Measurements from ENCODE around the gene ANGPTL1.
"Not testable (repeated sequence)": the region's sequence is repeated elsewhere in the genome, so short reads cannot be mapped to it uniquely, and the experiment has no call there.

ANGPTL1 gene

GRCh38 chr1:178881950-178882349, 11.1 kb upstream of the ANGPTL1 start:
- Mint-ChIP-seq H3K36me3 (peaks cover 21% of the 10 kb centered on the region), H3K9me3 (no peaks in the 10 kb centered on the region), H3K27ac (peak overlapping the region; percentile 55), H3K4me1 (peaks cover 9% of the 10 kb centered on the region), H3K27me3 (no peaks in the 10 kb centered on the region), H3K4me3 (no peak overlapping the region)
- no peak for DNase-seq (ENCODE audit: low spot score in 2 of 2)
- ATAC-seq (ENCODE audit: low read depth) = no peak

- DNase-seq (ENCODE audit: low spot score in 2 of 2) (no peak), ATAC-seq (ENCODE audit: low read depth) (no peak)
- H3K27me3 Mint-ChIP-seq = no peaks in the 10 kb centered on the region
- H3K27ac Mint-ChIP-seq = no peak overlapping the region
- H3K4me1 Mint-ChIP-seq = peaks cover 11% of the 10 kb centered on the region
- H3K36me3 Mint-ChIP-seq = peaks cover 20% of the 10 kb centered on the region
- no peaks in the 10 kb centered on the region for H3K9me3 Mint-ChIP-seq
- no peak overlapping the region for H3K4me3 Mint-ChIP-seq
These were observed 7.0 kb upstream of the ANGPTL1 start for GRCh38 chr1:178877896-178878295.

GRCh38 chr1:178875936-178876335, 5.1 kb upstream of the ANGPTL1 start:
- DNase-seq (ENCODE audit: low spot score in 2 of 2) = no peak
- no peak for ATAC-seq (ENCODE audit: low read depth)
- H3K36me3 Mint-ChIP-seq = peaks cover 26% of the 10 kb centered on the region
- H3K4me3 Mint-ChIP-seq = no peak overlapping the region
- peaks cover 18% of the 10 kb centered on the region for H3K4me1 Mint-ChIP-seq
- no peaks in the 10 kb centered on the region for H3K27me3 Mint-ChIP-seq
- no peaks in the 10 kb centered on the region for H3K9me3 Mint-ChIP-seq
- peak overlapping the region; percentile 59 for H3K27ac Mint-ChIP-seq

GRCh38 chr1:178874966-178875365, 4.1 kb upstream of the ANGPTL1 start:
- H3K9me3 Mint-ChIP-seq = no peaks in the 10 kb centered on the region
- ATAC-seq (ENCODE audit: low read depth) (no peak), DNase-seq (ENCODE audit: low spot score in 2 of 2) (no peak)
- peaks cover 19% of the 10 kb centered on the region for H3K4me1 Mint-ChIP-seq
- H3K36me3 Mint-ChIP-seq = peaks cover 23% of the 10 kb centered on the region
- H3K4me3 Mint-ChIP-seq = no peak overlapping the region
- peak overlapping the region; percentile 43 for H3K27ac Mint-ChIP-seq
- no peaks in the 10 kb centered on the region for H3K27me3 Mint-ChIP-seq

GRCh38 chr1:178871551-178872320, 859 bp upstream of the ANGPTL1 start:
- no peak for ATAC-seq (ENCODE audit: low read depth)
- Mint-ChIP-seq H3K4me3 (no peak overlapping the region), H3K36me3 (peaks cover 20% of the 10 kb centered on the region), H3K4me1 (peaks cover 27% of the 10 kb centered on the region), H3K9me3 (no peaks in the 10 kb centered on the region), H3K27me3 (no peaks in the 10 kb centered on the region), H3K27ac (peak overlapping the region; percentile 86)
- no peak for DNase-seq (ENCODE audit: low spot score in 2 of 2)

- Mint-ChIP-seq H3K4me1 (peaks cover 30% of the 10 kb centered on the region), H3K27ac (no peak overlapping the region), H3K27me3 (no peaks in the 10 kb centered on the region), H3K9me3 (no peaks in the 10 kb centered on the region), H3K4me3 (no peak overlapping the region), H3K36me3 (peaks cover 23% of the 10 kb centered on the region)
- no peak for DNase-seq (ENCODE audit: low spot score in 2 of 2)
- no peak for ATAC-seq (ENCODE audit: low read depth)
These were observed 656 bp downstream of the ANGPTL1 start for GRCh38 chr1:178870221-178870620.

GRCh38 chr1:178869119-178869697, 1.7 kb downstream of the ANGPTL1 start:
- Mint-ChIP-seq H3K27me3 (no peaks in the 10 kb centered on the region), H3K27ac (no peak overlapping the region), H3K9me3 (no peaks in the 10 kb centered on the region), H3K4me1 (peaks cover 35% of the 10 kb centered on the region), H3K36me3 (peaks cover 23% of the 10 kb centered on the region), H3K4me3 (no peak overlapping the region)
- no peak for DNase-seq (ENCODE audit: low spot score in 2 of 2)
- ATAC-seq (ENCODE audit: low read depth) = no peak

GRCh38 chr1:178868706-178869105, 2.2 kb downstream of the ANGPTL1 start:
- no peaks in the 10 kb centered on the region for H3K9me3 Mint-ChIP-seq
- no peaks in the 10 kb centered on the region for H3K27me3 Mint-ChIP-seq
- DNase-seq (ENCODE audit: low spot score in 2 of 2) (no peak), ATAC-seq (ENCODE audit: low read depth) (no peak)
- peaks cover 39% of the 10 kb centered on the region for H3K4me1 Mint-ChIP-seq
- no peak overlapping the region for H3K27ac Mint-ChIP-seq
- peaks cover 27% of the 10 kb centered on the region for H3K36me3 Mint-ChIP-seq
- H3K4me3 Mint-ChIP-seq = no peak overlapping the region

GRCh38 chr1:178867670-178868069, 3.2 kb downstream of the ANGPTL1 start:
- H3K27me3 Mint-ChIP-seq = no peaks in the 10 kb centered on the region
- H3K9me3 Mint-ChIP-seq = no peaks in the 10 kb centered on the region
- peaks cover 31% of the 10 kb centered on the region for H3K36me3 Mint-ChIP-seq
- peak in 1 of 2 donors; percentile 14 for DNase-seq (ENCODE audit: low spot score in 2 of 2)
- H3K27ac Mint-ChIP-seq = peak overlapping the region; percentile 98
- ATAC-seq (ENCODE audit: low read depth) = peak; percentile 81
- peak overlapping the region; percentile 2 for H3K4me3 Mint-ChIP-seq
- peaks cover 46% of the 10 kb centered on the region for H3K4me1 Mint-ChIP-seq

GRCh38 chr1:178864326-178864725, 6.6 kb downstream of the ANGPTL1 start:
- H3K27me3 Mint-ChIP-seq = no peaks in the 10 kb centered on the region
- peaks cover 41% of the 10 kb centered on the region for H3K4me1 Mint-ChIP-seq
- peaks cover 33% of the 10 kb centered on the region for H3K36me3 Mint-ChIP-seq
- no peak overlapping the region for H3K4me3 Mint-ChIP-seq
- ATAC-seq (ENCODE audit: low read depth) (no peak), DNase-seq (ENCODE audit: low spot score in 2 of 2) (no peak)
- no peaks in the 10 kb centered on the region for H3K9me3 Mint-ChIP-seq
- H3K27ac Mint-ChIP-seq = peak overlapping the region; percentile 98

- Mint-ChIP-seq H3K9me3 (no peaks in the 10 kb centered on the region), H3K27ac (peak overlapping the region; percentile 98), H3K4me1 (peaks cover 41% of the 10 kb centered on the region), H3K4me3 (no peak overlapping the region), H3K36me3 (peaks cover 37% of the 10 kb centered on the region), H3K27me3 (no peaks in the 10 kb centered on the region)
- ATAC-seq (ENCODE audit: low read depth) = no peak
- DNase-seq (ENCODE audit: low spot score in 2 of 2) = no peak
These were observed 8.0 kb downstream of the ANGPTL1 start for GRCh38 chr1:178862864-178863263.

- H3K27me3 Mint-ChIP-seq = no peaks in the 10 kb centered on the region
- ATAC-seq (ENCODE audit: low read depth) (no peak), DNase-seq (ENCODE audit: low spot score in 2 of 2) (no peak)
- peak overlapping the region; percentile 98 for H3K27ac Mint-ChIP-seq
- no peaks in the 10 kb centered on the region for H3K9me3 Mint-ChIP-seq
- H3K4me3 Mint-ChIP-seq = no peak overlapping the region
- H3K36me3 Mint-ChIP-seq = peaks cover 33% of the 10 kb centered on the region
- H3K4me1 Mint-ChIP-seq = peaks cover 36% of the 10 kb centered on the region
These were observed 8.5 kb downstream of the ANGPTL1 start for GRCh38 chr1:178862416-178862815.

- Mint-ChIP-seq H3K36me3 (peaks cover 12% of the 10 kb centered on the region), H3K27ac (peak overlapping the region; percentile 50), H3K4me1 (peaks cover 3% of the 10 kb centered on the region), H3K9me3 (no peaks in the 10 kb centered on the region), H3K4me3 (no peak overlapping the region), H3K27me3 (no peaks in the 10 kb centered on the region)
- ATAC-seq (ENCODE audit: low read depth) (no peak), DNase-seq (ENCODE audit: low spot score in 2 of 2) (no peak)
These were observed 13.8 kb downstream of the ANGPTL1 start for GRCh38 chr1:178857126-178857525.

GRCh38 chr1:178849918-178850317, 21.0 kb downstream of the ANGPTL1 start:
- Mint-ChIP-seq H3K9me3 (no peaks in the 10 kb centered on the region), H3K27ac (peak overlapping the region; percentile 35), H3K27me3 (no peaks in the 10 kb centered on the region), H3K36me3 (peaks cover 9% of the 10 kb centered on the region), H3K4me3 (no peak overlapping the region), H3K4me1 (peaks cover 8% of the 10 kb centered on the region)
- no peak for DNase-seq (ENCODE audit: low spot score in 2 of 2)
- no peak for ATAC-seq (ENCODE audit: low read depth)

GRCh38 chr1:178847919-178848318, 23.0 kb downstream of the ANGPTL1 start:
- H3K27ac Mint-ChIP-seq = peak overlapping the region; percentile 45
- H3K27me3 Mint-ChIP-seq; H3K4me1 Mint-ChIP-seq; ATAC-seq (ENCODE audit: low read depth); H3K4me3 Mint-ChIP-seq; DNase-seq (ENCODE audit: low spot score in 2 of 2); H3K36me3 Mint-ChIP-seq; H3K9me3 Mint-ChIP-seq: not testable (repeated sequence)
